Hepatocyte (in vitro differentiated cells): Measurements from ENCODE around the gene SNAI1. TPM values are rescaled to one million over a fixed set of nuclear protein-coding genes. Genes with fewer than 3 reads are reported as not detected.
A peak's percentile ranks its signal among the peaks of the same experiment; 100 is the strongest.

Experiments
- DNase-seq: peaks from one replicate; pipeline ENCODE4 v3.0.0-alpha.2; 2016; ENCODE audit warnings: low spot score
- H2AFZ ChIP-seq: fragments of 200-600 bp; sonication (generic); 2 replicates; pipeline ENCODE4 v1.6.0; 2016; ENCODE audit warnings: antibody characterized with exemption, mild to moderate bottlenecking
- H3K27ac ChIP-seq: fragments of 200-600 bp; sonication (generic); 2 replicates; pipeline ENCODE4 v1.5.1; 2016; ENCODE audit warnings: mild to moderate bottlenecking
- H3K27me3 ChIP-seq: fragments of 200-600 bp; sonication (generic); 2 replicates; pipeline ENCODE4 v1.6.1; 2016
- H3K36me3 ChIP-seq: fragments of 200-600 bp; sonication (generic); replicated peaks from 2 replicates; pipeline ENCODE4 v1.5.1; 2016; ENCODE audit warnings: low read depth; ENCODE audit not compliant: insufficient read depth
- H3K4me1 ChIP-seq: fragments of 200-600 bp; sonication (generic); 2 replicates; pipeline ENCODE4 v1.5.1; 2016; ENCODE audit warnings: mild to moderate bottlenecking, moderate library complexity; ENCODE audit not compliant: insufficient read depth
- H3K4me2 ChIP-seq: fragments of 200-600 bp; sonication (generic); 2 replicates; pipeline ENCODE4 v1.6.0; 2016
- H3K4me3 ChIP-seq: fragments of 200-600 bp; sonication (generic); 2 replicates; pipeline ENCODE4 v1.5.1; 2016; ENCODE audit warnings: mild to moderate bottlenecking
- H3K79me2 ChIP-seq: fragments of 200-600 bp; sonication (generic); 2 replicates; pipeline ENCODE4 v1.6.0; 2017; ENCODE audit warnings: mild to moderate bottlenecking
- H3K9me2 ChIP-seq: fragments of 200-600 bp; sonication (generic); replicated peaks from 2 replicates; pipeline ENCODE4 v1.6.0; 2017; ENCODE audit warnings: mild to moderate bottlenecking; ENCODE audit not compliant: insufficient read depth
- H3K9me3 ChIP-seq: fragments of 200-600 bp; sonication (generic); 2 replicates; pipeline ENCODE4 v1.5.1; 2016; ENCODE audit warnings: low read depth, mild to moderate bottlenecking
- H4K20me1 ChIP-seq: fragments of 200-600 bp; sonication (generic); 2 replicates; pipeline ENCODE4 v1.6.0; 2016; ENCODE audit warnings: mild to moderate bottlenecking; ENCODE audit not compliant: insufficient read depth, poor library complexity, severe bottlenecking
- CTCF ChIP-seq: fragments of 200-600 bp; sonication (generic); IDR thresholded peaks from 2 replicates; pipeline ENCODE4 v1.5.1; 2016; ENCODE audit warnings: antibody characterized with exemption, mild to moderate bottlenecking; ENCODE audit not compliant: poor library complexity
- EZH2 ChIP-seq: fragments of 200-600 bp; sonication (generic); IDR thresholded peaks from 2 replicates; pipeline ENCODE4 v1.6.1; 2016; ENCODE audit warnings: antibody characterized with exemption, mild to moderate bottlenecking, borderline replicate concordance
- EZH2phosphoT487 ChIP-seq: fragments of 200-600 bp; sonication (generic); IDR thresholded peaks from one replicate; pipeline ENCODE4 v1.6.1; 2018; ENCODE audit warnings: antibody characterized with exemption, mild to moderate bottlenecking, low read depth, moderate library complexity; ENCODE audit not compliant: unreplicated experiment, severe bottlenecking
- WGBS: methylation state at CpG from one replicate; pipeline ENCODE4 v1.1.6; 2016; ENCODE audit warnings: low lambda C conversion rate; ENCODE audit errors: missing lambda C conversion rate; 5-methylcytosine and 5-hydroxymethylcytosine counted together
- polyA plus RNA-seq: library from polyadenylated mRNA; unstranded; fragments of >200 nt; fragmentation: Nextera tagmentation; extraction: Ambion mirVana; gene quantifications from 2 replicates; pipeline ENCODE4 v1.2.1, GENCODE V29; 2016
- total RNA-seq: library from RNA; depleted of rRNA; stranded (reverse); fragments of >200 nt; gene quantifications from 2 replicates; pipeline ENCODE4 v1.2.3, GENCODE V29; 2014

The SNAI1 gene
- total and polyA plus RNA-seq, 2 experiments from 2014 or later, result 2.9 to 9.8 TPM

DNA sequence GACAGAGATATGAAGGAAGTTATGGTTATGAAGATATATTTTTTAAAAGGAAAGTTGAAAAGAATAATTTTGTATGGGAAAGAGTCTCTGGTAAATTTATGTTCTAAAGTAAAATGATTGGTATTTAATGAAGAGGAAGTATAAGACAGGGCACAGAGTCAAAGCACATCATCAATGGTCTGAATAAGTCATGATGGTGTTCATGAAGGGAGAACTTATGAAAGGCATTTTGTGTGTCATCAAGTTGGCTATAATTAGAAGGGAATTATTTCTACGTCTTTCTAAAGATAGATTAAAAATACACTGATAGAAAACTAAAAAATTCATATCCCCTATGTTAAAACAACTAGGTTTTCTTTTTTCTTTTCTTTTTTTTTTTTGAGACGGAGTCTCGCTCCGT, 21.4 kb upstream of the SNAI1 start:
- Histone ChIP-seq H3K79me2 (no peaks in the 10 kb centered on the region), H3K4me3 (no peak overlapping the region), H3K27me3 (no peaks in the 10 kb centered on the region), H3K36me3 (no peaks in the 10 kb centered on the region), H3K27ac (no peak overlapping the region), H3K4me1 (peaks cover 6% of the 10 kb centered on the region), H3K9me3 (no peaks in the 10 kb centered on the region), H4K20me1 (no peaks in the 10 kb centered on the region), H2AFZ (no peak overlapping the region), H3K9me2 (no peaks in the 10 kb centered on the region), H3K4me2 (no peak overlapping the region)
- WGBS, result 97% methylated on average over 3 of the region's 4 CpGs
- no peak for DNase-seq
- TF ChIP-seq EZH2phosphoT487, result no peak
- TF ChIP-seq CTCF, result no peak
- no peak for TF ChIP-seq EZH2

DNA sequence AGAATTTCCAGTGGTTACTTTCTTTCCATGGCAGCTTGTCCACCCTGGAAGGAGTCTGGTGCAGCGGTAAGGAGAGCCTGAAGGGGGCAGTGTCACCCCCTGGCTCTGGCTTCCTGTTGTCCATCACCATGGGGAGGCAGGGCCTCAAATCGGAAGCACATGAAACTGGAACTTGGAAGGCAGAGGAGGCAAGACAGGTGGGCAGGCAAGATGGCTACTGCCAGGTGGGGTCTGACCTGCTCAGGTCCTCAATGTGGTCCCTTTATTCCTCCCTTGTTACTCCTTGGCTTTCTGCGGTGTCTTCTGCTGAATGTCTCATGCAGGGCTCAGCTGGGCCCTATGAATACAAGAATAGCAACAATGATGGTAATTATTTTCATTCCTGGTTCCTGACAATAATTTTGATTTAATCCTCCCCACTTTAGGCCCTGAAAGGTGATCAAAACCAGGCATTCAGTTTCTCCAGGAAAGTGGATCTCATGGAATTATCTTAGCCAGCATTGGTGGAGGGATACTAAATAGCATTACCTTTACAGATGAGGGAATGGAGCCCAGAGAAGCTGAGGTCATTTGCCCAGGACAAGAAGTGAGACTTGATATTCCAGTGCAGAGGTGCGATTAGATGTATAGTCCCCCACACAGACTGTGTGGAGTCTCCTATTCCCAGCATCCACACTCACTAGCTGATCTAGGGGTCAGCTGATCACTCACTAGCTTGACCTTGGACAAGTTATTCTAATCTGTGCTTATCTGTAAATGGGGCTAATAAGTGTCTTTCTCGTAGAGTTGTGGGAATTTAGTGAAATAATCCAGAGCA, 17.6 kb upstream of the SNAI1 start:
- Histone ChIP-seq H4K20me1 (no peaks in the 10 kb centered on the region), H3K79me2 (no peaks in the 10 kb centered on the region), H3K27ac (peak overlapping the region; percentile 1), H3K4me3 (no peak overlapping the region), H3K4me1 (peaks cover 10% of the 10 kb centered on the region), H3K27me3 (no peaks in the 10 kb centered on the region), H3K9me2 (no peaks in the 10 kb centered on the region), H3K9me3 (no peaks in the 10 kb centered on the region), H2AFZ (no peak overlapping the region), H3K36me3 (no peaks in the 10 kb centered on the region), H3K4me2 (no peak overlapping the region)
- 46% methylated on average over 5 of the region's 5 CpGs for WGBS
- DNase-seq, result peak; percentile 59
- TF ChIP-seq CTCF, result peak; percentile 40
- TF ChIP-seq EZH2, result no peak

DNA sequence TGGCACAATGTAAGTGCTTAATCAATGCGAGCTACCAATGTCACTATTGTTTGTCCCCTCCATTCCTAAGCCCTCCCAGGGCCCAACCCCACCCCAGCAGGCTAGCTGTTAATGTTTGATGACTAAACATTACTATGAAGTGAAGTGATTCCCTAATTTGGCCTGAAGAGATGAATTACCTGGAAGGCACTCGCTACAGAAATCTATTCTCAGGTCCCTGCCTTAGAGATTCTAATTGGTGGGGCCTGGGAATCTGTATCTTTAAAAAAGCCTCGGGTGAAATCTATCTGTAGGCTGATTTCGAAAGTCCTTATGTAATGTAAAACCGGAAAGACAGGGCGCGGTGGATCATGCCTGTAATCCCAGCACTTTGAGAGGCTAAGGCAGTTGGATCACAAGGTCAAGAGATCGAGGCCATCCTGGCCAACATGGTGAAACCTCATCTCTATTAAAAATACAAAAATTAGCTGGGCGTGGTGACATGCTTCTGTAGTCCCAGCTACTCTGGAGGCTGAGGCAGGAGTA, 16.9 kb upstream of the SNAI1 start:
- H4K20me1 ChIP-seq, result no peaks in the 10 kb centered on the region

More for the DNA sequence above, 16.9 kb upstream of the SNAI1 start:
- Histone ChIP-seq H3K9me3 (no peaks in the 10 kb centered on the region), H3K4me3 (no peak overlapping the region), H3K36me3 (no peaks in the 10 kb centered on the region), H3K9me2 (no peaks in the 10 kb centered on the region), H3K27me3 (no peaks in the 10 kb centered on the region), H3K27ac (no peak overlapping the region), H3K4me2 (no peak overlapping the region), H3K4me1 (peaks cover 10% of the 10 kb centered on the region), H2AFZ (no peak overlapping the region), H3K79me2 (no peaks in the 10 kb centered on the region)
- TF ChIP-seq EZH2, result no peak
- TF ChIP-seq EZH2phosphoT487, result no peak
- TF ChIP-seq CTCF, result no peak
- 67% methylated on average over 9 of the region's 9 CpGs for WGBS
- DNase-seq, result no peak
